Measurements from ENCODE around the gene F13B. TPM values are rescaled to one million over a fixed set of nuclear protein-coding genes. Genes with fewer than 3 reads are reported as not detected.

F13B gene, protein sequence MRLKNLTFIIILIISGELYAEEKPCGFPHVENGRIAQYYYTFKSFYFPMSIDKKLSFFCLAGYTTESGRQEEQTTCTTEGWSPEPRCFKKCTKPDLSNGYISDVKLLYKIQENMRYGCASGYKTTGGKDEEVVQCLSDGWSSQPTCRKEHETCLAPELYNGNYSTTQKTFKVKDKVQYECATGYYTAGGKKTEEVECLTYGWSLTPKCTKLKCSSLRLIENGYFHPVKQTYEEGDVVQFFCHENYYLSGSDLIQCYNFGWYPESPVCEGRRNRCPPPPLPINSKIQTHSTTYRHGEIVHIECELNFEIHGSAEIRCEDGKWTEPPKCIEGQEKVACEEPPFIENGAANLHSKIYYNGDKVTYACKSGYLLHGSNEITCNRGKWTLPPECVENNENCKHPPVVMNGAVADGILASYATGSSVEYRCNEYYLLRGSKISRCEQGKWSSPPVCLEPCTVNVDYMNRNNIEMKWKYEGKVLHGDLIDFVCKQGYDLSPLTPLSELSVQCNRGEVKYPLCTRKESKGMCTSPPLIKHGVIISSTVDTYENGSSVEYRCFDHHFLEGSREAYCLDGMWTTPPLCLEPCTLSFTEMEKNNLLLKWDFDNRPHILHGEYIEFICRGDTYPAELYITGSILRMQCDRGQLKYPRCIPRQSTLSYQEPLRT
- 0.05 to 0.08 TPM (median 0.06 TPM) in 4 of 5 replicates, not detected in the other for total RNA-seq (2022; extraction: Qiagen RNA extraction)

DNA sequence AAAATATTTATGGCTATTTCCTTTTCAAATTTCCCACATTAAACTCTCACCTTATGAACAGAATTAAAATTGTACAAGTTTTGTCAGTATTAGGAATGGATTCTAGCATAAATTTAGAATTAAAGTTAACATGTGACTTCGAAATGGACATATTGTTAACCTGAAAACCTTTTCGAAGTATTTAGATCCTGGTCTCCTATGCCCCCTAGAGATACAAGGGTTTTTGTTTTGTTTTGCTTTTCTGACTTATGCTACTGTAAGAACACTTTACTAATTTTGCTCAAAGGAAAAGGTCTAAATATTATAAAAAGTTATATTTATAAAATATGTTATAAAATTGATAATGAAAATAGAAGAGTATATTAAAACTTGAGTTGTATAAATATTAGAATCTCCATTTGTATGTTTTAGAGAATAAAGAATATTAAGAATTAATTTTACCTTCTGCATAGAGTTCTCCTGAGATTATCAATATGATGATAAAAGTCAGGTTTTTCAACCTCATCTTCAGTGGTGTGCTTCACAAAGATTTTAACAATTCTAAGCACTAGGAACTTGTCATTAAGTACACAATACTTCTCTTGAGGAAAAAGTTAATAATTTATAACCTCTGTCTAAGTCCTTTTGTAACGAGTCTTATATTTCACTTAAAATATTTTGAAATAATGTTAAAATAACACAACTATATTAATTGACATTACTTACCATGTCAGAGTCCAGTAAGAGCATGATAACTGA is at the start of gene F13B:
Gene F13B (minus strand): TSS at position 542 of the 738 bp plus-strand sequence. CDS start 37 bp downstream, at position 505.

Other genes with a start within 250 kb of the F13B start
- 0.20 to 0.27 TPM in 2 of 5 replicates, not detected in the others for gene CFHR1, start 247.5 kb downstream of the F13B start, total RNA-seq (2022; extraction: Qiagen RNA extraction)
- gene CFHR4, start 179.2 kb downstream of the F13B start, total RNA-seq (2022; extraction: Qiagen RNA extraction) = not detected in 5 replicates
- gene CFHR2, start 123.5 kb downstream of the F13B start, total RNA-seq (2022; extraction: Qiagen RNA extraction) = not detected in 5 replicates
- not detected in 5 replicates for gene CFHR5, start 89.7 kb downstream of the F13B start, total RNA-seq (2022; extraction: Qiagen RNA extraction)
- gene ASPM, start 79.4 kb upstream of the F13B start, total RNA-seq (2022; extraction: Qiagen RNA extraction) = 20.6 to 24.0 TPM (median 22.6 TPM) in 5 replicates
- 2.2 to 3.8 TPM (median 3.2 TPM) in 5 replicates for gene ZBTB41, start 134.0 kb upstream of the F13B start, total RNA-seq (2022; extraction: Qiagen RNA extraction)
- gene CRB1, start 201.0 kb upstream of the F13B start, total RNA-seq (2022; extraction: Qiagen RNA extraction) = not detected in 5 replicates